Stimulated activated CD8-positive, alpha-beta memory T cell treated with anti-CD3 and anti-CD28 coated beads, Interleukin-12 subunit alpha, Interleukin-12 subunit beta, amount 100 ng/mL, for 24 hours (primary cell): Measurements from ENCODE around the gene MEI1.

Experiments used
- DNase-seq: peaks from one replicate; pipeline ENCODE4 v3.0.0-alpha.2; 2020; ENCODE audit errors: extremely low read depth

MEI1 gene

GRCh38 chr22:41746567-41747400, 47.5 kb downstream of the MEI1 start:
- DNase-seq = peak; percentile 3

GRCh38 chr22:41752011-41752970, 53.0 kb downstream of the MEI1 start:
- no peak for DNase-seq

- DNase-seq = no peak
Measured at GRCh38 chr22:41753984-41754383, 54.7 kb downstream of the MEI1 start.

- no peak for DNase-seq
Measured at GRCh38 chr22:41757502-41757901, 58.2 kb downstream of the MEI1 start.

GRCh38 chr22:41758231-41758630, 58.9 kb downstream of the MEI1 start:
- no peak for DNase-seq

- no peak for DNase-seq
Measured at GRCh38 chr22:41762980-41763779, 63.9 kb downstream of the MEI1 start.

GRCh38 chr22:41766476-41766875, 67.2 kb downstream of the MEI1 start:
- no peak for DNase-seq

- no peak for DNase-seq
Measured at GRCh38 chr22:41768430-41768829, 69.1 kb downstream of the MEI1 start.

GRCh38 chr22:41770715-41771468, 71.6 kb downstream of the MEI1 start:
- no peak for DNase-seq

- no peak for DNase-seq
Measured at GRCh38 chr22:41772198-41772597, 72.9 kb downstream of the MEI1 start.

GRCh38 chr22:41772645-41773044, 73.3 kb downstream of the MEI1 start:
- DNase-seq = no peak

- DNase-seq = no peak
Measured at GRCh38 chr22:41775338-41775737, 76.0 kb downstream of the MEI1 start.

- DNase-seq = no peak
Measured at GRCh38 chr22:41775976-41776375, 76.7 kb downstream of the MEI1 start.

GRCh38 chr22:41776381-41776780, 77.1 kb downstream of the MEI1 start:
- DNase-seq = no peak

GRCh38 chr22:41777749-41778425, 78.6 kb downstream of the MEI1 start:
- no peak for DNase-seq

- no peak for DNase-seq
Measured at GRCh38 chr22:41779929-41780505, 80.7 kb downstream of the MEI1 start.

- DNase-seq = peak; percentile 77
Measured at GRCh38 chr22:41780746-41781505, 81.6 kb downstream of the MEI1 start.

GRCh38 chr22:41781507-41781906, 82.2 kb downstream of the MEI1 start:
- DNase-seq = no peak

GRCh38 chr22:41782316-41782715, 83.0 kb downstream of the MEI1 start:
- no peak for DNase-seq
